ENCODE measurements around the gene COX7B. TPM values are rescaled to one million over a fixed set of nuclear protein-coding genes. Genes with fewer than 3 reads are reported as not detected.
A peak's percentile ranks its signal among the peaks of the same experiment; 100 is the strongest.

The COX7B gene
- total RNA-seq, 1 donor from 2014 or later: 500 TPM

- TF ChIP-seq EZH2phosphoT487 (IDR thresholded peaks at IDR 0.05) (no peak), CTCF (IDR thresholded peaks at IDR 0.05) (no peak), EZH2 (IDR thresholded peaks at IDR 0.05) (no peak)
- H4K20me1 ChIP-seq (ENCODE audit: low read depth): no peaks in the 10 kb centered on the region
- Mint-ChIP-seq H3K4me3 (no peak overlapping the region), H3K9me3 (no peaks in the 10 kb centered on the region), H3K27me3 (ENCODE audit: insufficient read depth, low read depth) (peaks cover 2% of the 10 kb centered on the region), H3K4me1 (peaks cover 4% of the 10 kb centered on the region), H3K27ac (no peak overlapping the region), H3K36me3 (peaks cover 14% of the 10 kb centered on the region)
- H3K79me2 ChIP-seq (ENCODE audit: low read depth): peaks cover 39% of the 10 kb centered on the region
- H3K27me3 ChIP-seq: no peaks in the 10 kb centered on the region
- H3K27ac ChIP-seq: no peak overlapping the region
- H3F3A ChIP-seq (ENCODE audit: low read depth): peaks cover 8% of the 10 kb centered on the region
- H3K4me3 ChIP-seq: peak overlapping the region; percentile 77
- H3K36me3 ChIP-seq: peaks cover 5% of the 10 kb centered on the region
- no peak for DNase-seq (ENCODE audit: low spot score)
- H3K9me3 ChIP-seq (ENCODE audit: low read depth): no peaks in the 10 kb centered on the region
- no peak overlapping the region for H2AFZ ChIP-seq (replicated peaks)
- peak overlapping the region; percentile 81 for H3K4me2 ChIP-seq
- no peak overlapping the region for H3K9ac ChIP-seq
- H3K4me1 ChIP-seq: peaks cover 8% of the 10 kb centered on the region
These were observed 2.2 kb downstream of the COX7B start for GRCh38 chrX:77901506-77901905.

- no peaks in the 10 kb centered on the region for H4K20me1 ChIP-seq (ENCODE audit: low read depth)
- TF ChIP-seq EZH2phosphoT487 (IDR thresholded peaks at IDR 0.05): no peak
- TF ChIP-seq CTCF (IDR thresholded peaks at IDR 0.05): peak; percentile 39
- no peak for TF ChIP-seq EZH2 (IDR thresholded peaks at IDR 0.05)
- peaks cover 11% of the 10 kb centered on the region for H3K4me1 Mint-ChIP-seq
- H3K4me1 ChIP-seq: no peaks in the 10 kb centered on the region
- peak within 1 kb of the TSS; percentile 96 for H3K27ac Mint-ChIP-seq
- no peaks in the 10 kb centered on the region for H3K9me3 ChIP-seq (ENCODE audit: low read depth)
- peak within 1 kb of the TSS; percentile 81 for H3K4me2 ChIP-seq
- DNase-seq (ENCODE audit: low spot score): peak; percentile 87
- H3K27me3 Mint-ChIP-seq (ENCODE audit: insufficient read depth, low read depth): no peaks in the 10 kb centered on the region
- H3F3A ChIP-seq (ENCODE audit: low read depth): peaks cover 9% of the 10 kb centered on the region
- H3K79me2 ChIP-seq (ENCODE audit: low read depth): peaks cover 6% of the 10 kb centered on the region
- no peaks in the 10 kb centered on the region for H3K27me3 ChIP-seq
- peak within 1 kb of the TSS; percentile 93 for H3K4me3 Mint-ChIP-seq
- peak within 1 kb of the TSS; percentile 61 for H3K9ac ChIP-seq
- H3K36me3 ChIP-seq: no peaks in the 10 kb centered on the region
- no peak within 1 kb of the TSS for H3K27ac ChIP-seq
- H3K36me3 Mint-ChIP-seq: no peaks in the 10 kb centered on the region
- H3K4me3 ChIP-seq: peak within 1 kb of the TSS; percentile 71
- H3K9me3 Mint-ChIP-seq: no peaks in the 10 kb centered on the region
- peak within 1 kb of the TSS; percentile 78 for H2AFZ ChIP-seq (replicated peaks)
These were observed 11.0 kb downstream of the COX7B start, which contains the start of gene ATP7A for GRCh38 chrX:77910108-77910840. Gene ATP7A (plus strand): TSS chrX:77910693. CDS start chrX:77971642, 60,949 bp downstream.

GRCh38 chrX:77917294-77917933 lies 18.1 kb downstream of the COX7B start:
- no peak for DNase-seq (ENCODE audit: low spot score)
- H3K36me3 ChIP-seq: no peaks in the 10 kb centered on the region
- no peak overlapping the region for H3K4me2 ChIP-seq
- no peak overlapping the region for H3K4me3 ChIP-seq
- H3K27ac ChIP-seq: no peak overlapping the region
- H2AFZ ChIP-seq (replicated peaks): no peak overlapping the region
- H3F3A ChIP-seq (ENCODE audit: low read depth): no peaks in the 10 kb centered on the region
- peaks cover 8% of the 10 kb centered on the region for H3K9me3 ChIP-seq (ENCODE audit: low read depth)
- no peak for TF ChIP-seq EZH2phosphoT487 (IDR thresholded peaks at IDR 0.05)
- no peak for TF ChIP-seq EZH2 (IDR thresholded peaks at IDR 0.05)
- no peaks in the 10 kb centered on the region for H4K20me1 ChIP-seq (ENCODE audit: low read depth)
- H3K4me1 Mint-ChIP-seq: peaks cover 5% of the 10 kb centered on the region
- no peaks in the 10 kb centered on the region for H3K27me3 ChIP-seq
- H3K27me3 Mint-ChIP-seq (ENCODE audit: insufficient read depth, low read depth): no peaks in the 10 kb centered on the region
- no peak overlapping the region for H3K4me3 Mint-ChIP-seq
- H3K9ac ChIP-seq: no peak overlapping the region
- H3K4me1 ChIP-seq: no peaks in the 10 kb centered on the region
- H3K27ac Mint-ChIP-seq: no peak overlapping the region
- no peaks in the 10 kb centered on the region for H3K36me3 Mint-ChIP-seq
- no peaks in the 10 kb centered on the region for H3K79me2 ChIP-seq (ENCODE audit: low read depth)
- H3K9me3 Mint-ChIP-seq: peaks cover 5% of the 10 kb centered on the region

Measured in neural progenitor cell (in vitro differentiated cells).